Colonic mucosa (tissue), 4 donors: ENCODE measurements around the gene ZNF568. TPM values are rescaled to one million over a fixed set of nuclear protein-coding genes. Genes with fewer than 3 reads are reported as not detected.
A peak's percentile ranks its signal among the peaks of the same experiment; 100 is the strongest.

Experiments used
- DNase-seq: peaks from one replicate; pipeline ENCODE4 v3.0.0-alpha.2; 2020
- H3K27ac ChIP-seq: fragments of 200-600 bp; one replicate; pipeline ENCODE4 v1.8.0; 2021
- H3K27me3 ChIP-seq: fragments of 200-600 bp; one replicate; pipeline ENCODE4 v1.8.0; 2021
- H3K36me3 ChIP-seq: fragments of 200-600 bp; one replicate; pipeline ENCODE4 v1.8.0; 2021
- H3K4me1 ChIP-seq: fragments of 200-600 bp; one replicate; pipeline ENCODE4 v1.8.0; 2021; ENCODE audit warnings: mild to moderate bottlenecking
- H3K4me3 ChIP-seq: fragments of 200-600 bp; one replicate; pipeline ENCODE4 v1.8.0; 2021
- H3K9ac ChIP-seq, 2 donors: one replicate each; pipeline ENCODE4 v1.7.0; 2013; ENCODE audit warnings: control low read depth in 2 of 2, low read depth in 2 of 2, low read length in 2 of 2
- H3K9me3 ChIP-seq: fragments of 200-600 bp; one replicate; pipeline ENCODE4 v1.8.0; 2021
- CTCF ChIP-seq: fragments of 200-600 bp; IDR thresholded peaks from one replicate; pipeline ENCODE4 v1.8.0; 2022; ENCODE audit warnings: antibody characterized with exemption, mild to moderate bottlenecking
- intact Hi-C: fragments of 100-400 bp; cut with DNase I; formaldehyde crosslinking; loops from one replicate; pipeline ENCODE4 v1.14.1; 2022
- total RNA-seq, 2 donors: library from RNA; stranded (reverse); fragmentation: NEBNext Ultra II Directional in 1 of 2; extraction: Animal tissue kit (Norgen Biotek cat#: 25700) in 1 of 2; gene quantifications; one replicate each; pipeline ENCODE4 v1.2.1, GENCODE V29; 2021
- donor health status: healthy.
- donor health status: DM: no; HTN: no; CAD: no.
- donor health status: DM: no; HTN: no; CAD: no.

The ZNF568 gene
- total RNA-seq, 2 donors from 2014 or later = 2.5 to 4.7 TPM

- no peaks in the 10 kb centered on the region for H3K4me1 ChIP-seq
- H3K4me3 ChIP-seq = no peak overlapping the region
- no peak for TF ChIP-seq CTCF
- no peak for DNase-seq
- H3K27ac ChIP-seq = no peak overlapping the region
- H3K9ac ChIP-seq = no peak overlapping the region
- intact Hi-C loops = no loop called here
- H3K36me3 ChIP-seq = no peaks in the 10 kb centered on the region
- no peaks in the 10 kb centered on the region for H3K9me3 ChIP-seq
- H3K27me3 ChIP-seq = no peaks in the 10 kb centered on the region
These were observed 46.2 kb downstream of the ZNF568 start for GRCh38 chr19:36962346-36962745.

- Histone ChIP-seq H3K9ac (no peak overlapping the region), H3K9me3 (no peaks in the 10 kb centered on the region), H3K4me1 (no peaks in the 10 kb centered on the region), H3K27me3 (no peaks in the 10 kb centered on the region), H3K4me3 (no peak overlapping the region), H3K36me3 (no peaks in the 10 kb centered on the region), H3K27ac (no peak overlapping the region)
- DNase-seq = no peak
- intact Hi-C loops = no loop called here
- no peak for TF ChIP-seq CTCF
These were observed 47.1 kb downstream of the ZNF568 start for GRCh38 chr19:36963280-36963679.

GRCh38 chr19:36972571-36972970, 56.4 kb downstream of the ZNF568 start:
- peaks cover 6% of the 10 kb centered on the region for H3K4me1 ChIP-seq
- no peaks in the 10 kb centered on the region for H3K9me3 ChIP-seq
- no peak for DNase-seq
- H3K9ac ChIP-seq = peak overlapping the region; percentile 58 to 79
- peak overlapping the region; percentile 54 for H3K4me3 ChIP-seq
- no peaks in the 10 kb centered on the region for H3K27me3 ChIP-seq
- peak overlapping the region; percentile 76 for H3K27ac ChIP-seq
- no peak for TF ChIP-seq CTCF
- H3K36me3 ChIP-seq = no peaks in the 10 kb centered on the region
- intact Hi-C loops = no loop called here

GRCh38 chr19:36973021-36973843, 57.1 kb downstream of the ZNF568 start:
- peak; percentile 92 for DNase-seq
- Histone ChIP-seq H3K36me3 (no peaks in the 10 kb centered on the region), H3K9ac (peak overlapping the region; percentile 58 to 79), H3K9me3 (no peaks in the 10 kb centered on the region), H3K27ac (peak overlapping the region; percentile 76), H3K4me1 (peaks cover 6% of the 10 kb centered on the region), H3K4me3 (peak overlapping the region; percentile 54), H3K27me3 (no peaks in the 10 kb centered on the region)
- intact Hi-C loops = no loop called here
- TF ChIP-seq CTCF = peak; percentile 85

- intact Hi-C loops = no loop called here
- Histone ChIP-seq H3K27me3 (no peaks in the 10 kb centered on the region), H3K4me1 (peaks cover 6% of the 10 kb centered on the region), H3K4me3 (peak overlapping the region; percentile 54), H3K36me3 (no peaks in the 10 kb centered on the region), H3K9me3 (no peaks in the 10 kb centered on the region), H3K9ac (peak overlapping the region; percentile 58 to 79), H3K27ac (no peak overlapping the region)
- TF ChIP-seq CTCF = no peak
- DNase-seq = no peak
These were observed 57.7 kb downstream of the ZNF568 start for GRCh38 chr19:36973844-36974195.
